Measurements from ENCODE around the gene YTHDF2.

GRCh38 chr1:28718166-28718565 is 18.6 kb upstream of the YTHDF2 start:
- TF ChIP-seq, protein P1, sequence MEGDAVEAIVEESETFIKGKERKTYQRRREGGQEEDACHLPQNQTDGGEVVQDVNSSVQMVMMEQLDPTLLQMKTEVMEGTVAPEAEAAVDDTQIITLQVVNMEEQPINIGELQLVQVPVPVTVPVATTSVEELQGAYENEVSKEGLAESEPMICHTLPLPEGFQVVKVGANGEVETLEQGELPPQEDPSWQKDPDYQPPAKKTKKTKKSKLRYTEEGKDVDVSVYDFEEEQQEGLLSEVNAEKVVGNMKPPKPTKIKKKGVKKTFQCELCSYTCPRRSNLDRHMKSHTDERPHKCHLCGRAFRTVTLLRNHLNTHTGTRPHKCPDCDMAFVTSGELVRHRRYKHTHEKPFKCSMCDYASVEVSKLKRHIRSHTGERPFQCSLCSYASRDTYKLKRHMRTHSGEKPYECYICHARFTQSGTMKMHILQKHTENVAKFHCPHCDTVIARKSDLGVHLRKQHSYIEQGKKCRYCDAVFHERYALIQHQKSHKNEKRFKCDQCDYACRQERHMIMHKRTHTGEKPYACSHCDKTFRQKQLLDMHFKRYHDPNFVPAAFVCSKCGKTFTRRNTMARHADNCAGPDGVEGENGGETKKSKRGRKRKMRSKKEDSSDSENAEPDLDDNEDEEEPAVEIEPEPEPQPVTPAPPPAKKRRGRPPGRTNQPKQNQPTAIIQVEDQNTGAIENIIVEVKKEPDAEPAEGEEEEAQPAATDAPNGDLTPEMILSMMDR (IDR thresholded peaks at IDR 0.05): no peak
- no peak for TF ChIP-seq POLR2AphosphoS5 (IDR thresholded peaks at IDR 0.05; ENCODE audit: low read depth, low read length)
- TF ChIP-seq, protein P2, sequence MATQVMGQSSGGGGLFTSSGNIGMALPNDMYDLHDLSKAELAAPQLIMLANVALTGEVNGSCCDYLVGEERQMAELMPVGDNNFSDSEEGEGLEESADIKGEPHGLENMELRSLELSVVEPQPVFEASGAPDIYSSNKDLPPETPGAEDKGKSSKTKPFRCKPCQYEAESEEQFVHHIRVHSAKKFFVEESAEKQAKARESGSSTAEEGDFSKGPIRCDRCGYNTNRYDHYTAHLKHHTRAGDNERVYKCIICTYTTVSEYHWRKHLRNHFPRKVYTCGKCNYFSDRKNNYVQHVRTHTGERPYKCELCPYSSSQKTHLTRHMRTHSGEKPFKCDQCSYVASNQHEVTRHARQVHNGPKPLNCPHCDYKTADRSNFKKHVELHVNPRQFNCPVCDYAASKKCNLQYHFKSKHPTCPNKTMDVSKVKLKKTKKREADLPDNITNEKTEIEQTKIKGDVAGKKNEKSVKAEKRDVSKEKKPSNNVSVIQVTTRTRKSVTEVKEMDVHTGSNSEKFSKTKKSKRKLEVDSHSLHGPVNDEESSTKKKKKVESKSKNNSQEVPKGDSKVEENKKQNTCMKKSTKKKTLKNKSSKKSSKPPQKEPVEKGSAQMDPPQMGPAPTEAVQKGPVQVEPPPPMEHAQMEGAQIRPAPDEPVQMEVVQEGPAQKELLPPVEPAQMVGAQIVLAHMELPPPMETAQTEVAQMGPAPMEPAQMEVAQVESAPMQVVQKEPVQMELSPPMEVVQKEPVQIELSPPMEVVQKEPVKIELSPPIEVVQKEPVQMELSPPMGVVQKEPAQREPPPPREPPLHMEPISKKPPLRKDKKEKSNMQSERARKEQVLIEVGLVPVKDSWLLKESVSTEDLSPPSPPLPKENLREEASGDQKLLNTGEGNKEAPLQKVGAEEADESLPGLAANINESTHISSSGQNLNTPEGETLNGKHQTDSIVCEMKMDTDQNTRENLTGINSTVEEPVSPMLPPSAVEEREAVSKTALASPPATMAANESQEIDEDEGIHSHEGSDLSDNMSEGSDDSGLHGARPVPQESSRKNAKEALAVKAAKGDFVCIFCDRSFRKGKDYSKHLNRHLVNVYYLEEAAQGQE (IDR thresholded peaks at IDR 0.05; ENCODE audit: insufficient read depth in 1 of 2, low read depth in 2 of 2, low read length in 1 of 2): no peak
- no peak for TF ChIP-seq SIN3A (IDR thresholded peaks at IDR 0.05; ENCODE audit: borderline replicate concordance, insufficient read depth, low read depth, low read length)

Measured in Panc1 (cell line).